H1 (cell line): ENCODE data around the gene HOMER1.

Experiments
- CBX8 ChIP-seq: fragments of 300-800, 300-1000 bp; sonication (generic); IDR thresholded peaks from 2 replicates; pipeline ENCODE4 v1.7.1; 2016; ENCODE audit warnings: low read depth, low read length, borderline replicate concordance
- EP300 ChIP-seq, 2 experiments: IDR thresholded peaks; 1 replicate in 1 of 2; 2 replicates in 1 of 2; pipeline ENCODE4 v1.6.1; 2011 to 2012; ENCODE audit warnings: low read depth in 2 of 2, low read length in 2 of 2, mild to moderate bottlenecking in 2 of 2, borderline replicate concordance in 1 of 2, inconsistent platforms in 1 of 2, moderate library complexity in 1 of 2
- EZH2 ChIP-seq: fragments of 200-600 bp; sonication (generic); IDR thresholded peaks from 2 replicates; pipeline ENCODE4 v1.7.1; 2012; ENCODE audit warnings: low read depth, mild to moderate bottlenecking, moderate library complexity, low read length, inconsistent platforms; ENCODE audit not compliant: severe bottlenecking
- KDM4A ChIP-seq: IDR thresholded peaks from one replicate; pipeline ENCODE4 v1.7.1; 2012; ENCODE audit warnings: low read depth, mild to moderate bottlenecking, moderate library complexity, low read length, inconsistent platforms; ENCODE audit not compliant: severe bottlenecking
- NRF1 ChIP-seq: IDR thresholded peaks from 2 replicates; pipeline ENCODE4 v1.6.1; 2011; ENCODE audit warnings: mild to moderate bottlenecking, low read depth, low read length, improper control_type of control experiment
- POLR2AphosphoS5 ChIP-seq: IDR thresholded peaks from 2 replicates; pipeline ENCODE4 v1.6.1; 2011; ENCODE audit warnings: low read depth, low read length
- SP1 ChIP-seq: IDR thresholded peaks from 2 replicates; pipeline ENCODE4 v1.6.1; 2011; ENCODE audit warnings: low read depth, low read length
- SUZ12 ChIP-seq: fragments of 200-600 bp; sonication (generic); IDR thresholded peaks from 2 replicates; pipeline ENCODE4 v1.6.1; 2012; ENCODE audit warnings: mild to moderate bottlenecking, inconsistent platforms, low read length, moderate library complexity, mixed read lengths
- TAF7 ChIP-seq: optimal IDR thresholded peaks from 2 replicates; pipeline ENCODE3; 2011; ENCODE audit warnings: low read depth, mild to moderate bottlenecking, inconsistent platforms, low read length, moderate library complexity, borderline replicate concordance
- TF ChIP-seq, protein P1 (sequence below), 3 experiments: IDR thresholded peaks; 1 replicate in 2 of 3; 2 replicates in 1 of 3; pipeline versions ENCODE4 v1.5.1 to v1.6.1; 2011; ENCODE audit warnings: low read length in 3 of 3, mild to moderate bottlenecking in 3 of 3, inconsistent platforms in 2 of 3, low read depth in 1 of 3, moderate library complexity in 1 of 3; ENCODE audit not compliant: insufficient read depth in 1 of 3; ENCODE audit errors: control extremely low read depth in 1 of 3
- TF ChIP-seq, protein P2 (sequence below): fragments of 300-600 bp; sonication (generic); IDR thresholded peaks from 2 replicates; pipeline ENCODE4 v1.7.1; 2012; ENCODE audit warnings: low read length, moderate library complexity, mild to moderate bottlenecking, inconsistent platforms; ENCODE audit not compliant: insufficient replicate concordance
- TF ChIP-seq, protein P3 (sequence below): IDR thresholded peaks from 2 replicates; pipeline ENCODE4 v1.6.1; 2011; ENCODE audit warnings: low read length, improper control_type of control experiment
- TF ChIP-seq, protein P4 (sequence below): IDR thresholded peaks from 2 replicates; pipeline ENCODE4 v1.6.1; 2012; ENCODE audit warnings: inconsistent platforms

DNA sequence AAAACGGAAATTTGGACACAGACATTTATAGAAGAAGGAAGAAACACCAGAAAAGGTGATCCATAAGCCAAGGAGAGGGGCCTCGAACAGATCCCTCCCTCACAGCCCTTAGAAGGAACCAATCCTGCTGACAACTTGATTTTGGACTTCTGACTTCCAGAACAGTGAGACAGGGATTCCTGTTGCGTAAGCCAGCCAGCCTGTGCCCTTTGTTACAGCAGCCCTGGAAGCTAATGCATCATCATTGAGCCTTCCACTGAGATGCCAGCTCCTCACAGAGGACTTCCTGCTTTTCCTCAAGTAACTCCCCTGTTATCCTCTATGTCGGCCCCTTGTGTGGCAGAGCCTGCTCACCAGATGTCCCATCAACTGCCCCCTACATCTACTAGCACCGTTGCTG is 183.9 kb downstream of the HOMER1 start:
- TF ChIP-seq POLR2AphosphoS5 (no peak), EP300 (IDR thresholded peaks at IDR 0.05; ENCODE audit: borderline replicate concordance in 1 of 2, low read depth in 2 of 2, low read length in 2 of 2) (no peak), CBX8 (no peak), NRF1 (no peak), SUZ12 (no peak), SP1 (no peak), KDM4A (no peak), TAF7 (no peak), EZH2 (no peak)
- TF ChIP-seq, protein P1, sequence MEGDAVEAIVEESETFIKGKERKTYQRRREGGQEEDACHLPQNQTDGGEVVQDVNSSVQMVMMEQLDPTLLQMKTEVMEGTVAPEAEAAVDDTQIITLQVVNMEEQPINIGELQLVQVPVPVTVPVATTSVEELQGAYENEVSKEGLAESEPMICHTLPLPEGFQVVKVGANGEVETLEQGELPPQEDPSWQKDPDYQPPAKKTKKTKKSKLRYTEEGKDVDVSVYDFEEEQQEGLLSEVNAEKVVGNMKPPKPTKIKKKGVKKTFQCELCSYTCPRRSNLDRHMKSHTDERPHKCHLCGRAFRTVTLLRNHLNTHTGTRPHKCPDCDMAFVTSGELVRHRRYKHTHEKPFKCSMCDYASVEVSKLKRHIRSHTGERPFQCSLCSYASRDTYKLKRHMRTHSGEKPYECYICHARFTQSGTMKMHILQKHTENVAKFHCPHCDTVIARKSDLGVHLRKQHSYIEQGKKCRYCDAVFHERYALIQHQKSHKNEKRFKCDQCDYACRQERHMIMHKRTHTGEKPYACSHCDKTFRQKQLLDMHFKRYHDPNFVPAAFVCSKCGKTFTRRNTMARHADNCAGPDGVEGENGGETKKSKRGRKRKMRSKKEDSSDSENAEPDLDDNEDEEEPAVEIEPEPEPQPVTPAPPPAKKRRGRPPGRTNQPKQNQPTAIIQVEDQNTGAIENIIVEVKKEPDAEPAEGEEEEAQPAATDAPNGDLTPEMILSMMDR (IDR thresholded peaks at IDR 0.05; ENCODE audit: control extremely low read depth in 1 of 3, insufficient read depth in 1 of 3, low read depth in 1 of 3, low read length in 3 of 3): no peak
- TF ChIP-seq, protein P2, sequence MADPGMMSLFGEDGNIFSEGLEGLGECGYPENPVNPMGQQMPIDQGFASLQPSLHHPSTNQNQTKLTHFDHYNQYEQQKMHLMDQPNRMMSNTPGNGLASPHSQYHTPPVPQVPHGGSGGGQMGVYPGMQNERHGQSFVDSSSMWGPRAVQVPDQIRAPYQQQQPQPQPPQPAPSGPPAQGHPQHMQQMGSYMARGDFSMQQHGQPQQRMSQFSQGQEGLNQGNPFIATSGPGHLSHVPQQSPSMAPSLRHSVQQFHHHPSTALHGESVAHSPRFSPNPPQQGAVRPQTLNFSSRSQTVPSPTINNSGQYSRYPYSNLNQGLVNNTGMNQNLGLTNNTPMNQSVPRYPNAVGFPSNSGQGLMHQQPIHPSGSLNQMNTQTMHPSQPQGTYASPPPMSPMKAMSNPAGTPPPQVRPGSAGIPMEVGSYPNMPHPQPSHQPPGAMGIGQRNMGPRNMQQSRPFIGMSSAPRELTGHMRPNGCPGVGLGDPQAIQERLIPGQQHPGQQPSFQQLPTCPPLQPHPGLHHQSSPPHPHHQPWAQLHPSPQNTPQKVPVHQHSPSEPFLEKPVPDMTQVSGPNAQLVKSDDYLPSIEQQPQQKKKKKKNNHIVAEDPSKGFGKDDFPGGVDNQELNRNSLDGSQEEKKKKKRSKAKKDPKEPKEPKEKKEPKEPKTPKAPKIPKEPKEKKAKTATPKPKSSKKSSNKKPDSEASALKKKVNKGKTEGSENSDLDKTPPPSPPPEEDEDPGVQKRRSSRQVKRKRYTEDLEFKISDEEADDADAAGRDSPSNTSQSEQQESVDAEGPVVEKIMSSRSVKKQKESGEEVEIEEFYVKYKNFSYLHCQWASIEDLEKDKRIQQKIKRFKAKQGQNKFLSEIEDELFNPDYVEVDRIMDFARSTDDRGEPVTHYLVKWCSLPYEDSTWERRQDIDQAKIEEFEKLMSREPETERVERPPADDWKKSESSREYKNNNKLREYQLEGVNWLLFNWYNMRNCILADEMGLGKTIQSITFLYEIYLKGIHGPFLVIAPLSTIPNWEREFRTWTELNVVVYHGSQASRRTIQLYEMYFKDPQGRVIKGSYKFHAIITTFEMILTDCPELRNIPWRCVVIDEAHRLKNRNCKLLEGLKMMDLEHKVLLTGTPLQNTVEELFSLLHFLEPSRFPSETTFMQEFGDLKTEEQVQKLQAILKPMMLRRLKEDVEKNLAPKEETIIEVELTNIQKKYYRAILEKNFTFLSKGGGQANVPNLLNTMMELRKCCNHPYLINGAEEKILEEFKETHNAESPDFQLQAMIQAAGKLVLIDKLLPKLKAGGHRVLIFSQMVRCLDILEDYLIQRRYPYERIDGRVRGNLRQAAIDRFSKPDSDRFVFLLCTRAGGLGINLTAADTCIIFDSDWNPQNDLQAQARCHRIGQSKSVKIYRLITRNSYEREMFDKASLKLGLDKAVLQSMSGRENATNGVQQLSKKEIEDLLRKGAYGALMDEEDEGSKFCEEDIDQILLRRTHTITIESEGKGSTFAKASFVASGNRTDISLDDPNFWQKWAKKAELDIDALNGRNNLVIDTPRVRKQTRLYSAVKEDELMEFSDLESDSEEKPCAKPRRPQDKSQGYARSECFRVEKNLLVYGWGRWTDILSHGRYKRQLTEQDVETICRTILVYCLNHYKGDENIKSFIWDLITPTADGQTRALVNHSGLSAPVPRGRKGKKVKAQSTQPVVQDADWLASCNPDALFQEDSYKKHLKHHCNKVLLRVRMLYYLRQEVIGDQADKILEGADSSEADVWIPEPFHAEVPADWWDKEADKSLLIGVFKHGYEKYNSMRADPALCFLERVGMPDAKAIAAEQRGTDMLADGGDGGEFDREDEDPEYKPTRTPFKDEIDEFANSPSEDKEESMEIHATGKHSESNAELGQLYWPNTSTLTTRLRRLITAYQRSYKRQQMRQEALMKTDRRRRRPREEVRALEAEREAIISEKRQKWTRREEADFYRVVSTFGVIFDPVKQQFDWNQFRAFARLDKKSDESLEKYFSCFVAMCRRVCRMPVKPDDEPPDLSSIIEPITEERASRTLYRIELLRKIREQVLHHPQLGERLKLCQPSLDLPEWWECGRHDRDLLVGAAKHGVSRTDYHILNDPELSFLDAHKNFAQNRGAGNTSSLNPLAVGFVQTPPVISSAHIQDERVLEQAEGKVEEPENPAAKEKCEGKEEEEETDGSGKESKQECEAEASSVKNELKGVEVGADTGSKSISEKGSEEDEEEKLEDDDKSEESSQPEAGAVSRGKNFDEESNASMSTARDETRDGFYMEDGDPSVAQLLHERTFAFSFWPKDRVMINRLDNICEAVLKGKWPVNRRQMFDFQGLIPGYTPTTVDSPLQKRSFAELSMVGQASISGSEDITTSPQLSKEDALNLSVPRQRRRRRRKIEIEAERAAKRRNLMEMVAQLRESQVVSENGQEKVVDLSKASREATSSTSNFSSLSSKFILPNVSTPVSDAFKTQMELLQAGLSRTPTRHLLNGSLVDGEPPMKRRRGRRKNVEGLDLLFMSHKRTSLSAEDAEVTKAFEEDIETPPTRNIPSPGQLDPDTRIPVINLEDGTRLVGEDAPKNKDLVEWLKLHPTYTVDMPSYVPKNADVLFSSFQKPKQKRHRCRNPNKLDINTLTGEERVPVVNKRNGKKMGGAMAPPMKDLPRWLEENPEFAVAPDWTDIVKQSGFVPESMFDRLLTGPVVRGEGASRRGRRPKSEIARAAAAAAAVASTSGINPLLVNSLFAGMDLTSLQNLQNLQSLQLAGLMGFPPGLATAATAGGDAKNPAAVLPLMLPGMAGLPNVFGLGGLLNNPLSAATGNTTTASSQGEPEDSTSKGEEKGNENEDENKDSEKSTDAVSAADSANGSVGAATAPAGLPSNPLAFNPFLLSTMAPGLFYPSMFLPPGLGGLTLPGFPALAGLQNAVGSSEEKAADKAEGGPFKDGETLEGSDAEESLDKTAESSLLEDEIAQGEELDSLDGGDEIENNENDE: no peak
- TF ChIP-seq, protein P3, sequence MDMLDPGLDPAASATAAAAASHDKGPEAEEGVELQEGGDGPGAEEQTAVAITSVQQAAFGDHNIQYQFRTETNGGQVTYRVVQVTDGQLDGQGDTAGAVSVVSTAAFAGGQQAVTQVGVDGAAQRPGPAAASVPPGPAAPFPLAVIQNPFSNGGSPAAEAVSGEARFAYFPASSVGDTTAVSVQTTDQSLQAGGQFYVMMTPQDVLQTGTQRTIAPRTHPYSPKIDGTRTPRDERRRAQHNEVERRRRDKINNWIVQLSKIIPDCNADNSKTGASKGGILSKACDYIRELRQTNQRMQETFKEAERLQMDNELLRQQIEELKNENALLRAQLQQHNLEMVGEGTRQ: no peak
- TF ChIP-seq, protein P4, sequence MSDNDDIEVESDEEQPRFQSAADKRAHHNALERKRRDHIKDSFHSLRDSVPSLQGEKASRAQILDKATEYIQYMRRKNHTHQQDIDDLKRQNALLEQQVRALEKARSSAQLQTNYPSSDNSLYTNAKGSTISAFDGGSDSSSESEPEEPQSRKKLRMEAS: no peak
